K562 (cell line): ENCODE measurements around the gene ADGRG4.

Experiments used
- DPF2 ChIP-seq: fragments of 450-650 bp; IDR thresholded peaks from 2 replicates; pipeline ENCODE4 v1.6.1; 2016
- NR2F6 ChIP-seq: fragments of 450-650 bp; formaldehyde crosslinking; IDR thresholded peaks from 2 replicates; pipeline ENCODE4 v1.4.0; 2020; ENCODE audit warnings: mild to moderate bottlenecking
- TF ChIP-seq, protein P1 (sequence below): fragments of 450-650 bp; IDR thresholded peaks from 2 replicates; pipeline ENCODE4 v1.6.1; 2016; ENCODE audit warnings: borderline replicate concordance
- TF ChIP-seq, protein P2 (sequence below), 3 experiments: IDR thresholded peaks in 2 of 3; conservative IDR thresholded peaks in 1 of 3; 2 replicates each; pipeline ENCODE4 v1.5.1; 2011 to 2012; ENCODE audit warnings: low read length in 3 of 3, mild to moderate bottlenecking in 3 of 3, control low read depth in 2 of 3, improper control_type of control experiment in 1 of 3, inconsistent platforms in 1 of 3, low read depth in 1 of 3, mixed read lengths in 1 of 3, moderate library complexity in 1 of 3; ENCODE audit not compliant: insufficient read depth in 2 of 3

DNA sequence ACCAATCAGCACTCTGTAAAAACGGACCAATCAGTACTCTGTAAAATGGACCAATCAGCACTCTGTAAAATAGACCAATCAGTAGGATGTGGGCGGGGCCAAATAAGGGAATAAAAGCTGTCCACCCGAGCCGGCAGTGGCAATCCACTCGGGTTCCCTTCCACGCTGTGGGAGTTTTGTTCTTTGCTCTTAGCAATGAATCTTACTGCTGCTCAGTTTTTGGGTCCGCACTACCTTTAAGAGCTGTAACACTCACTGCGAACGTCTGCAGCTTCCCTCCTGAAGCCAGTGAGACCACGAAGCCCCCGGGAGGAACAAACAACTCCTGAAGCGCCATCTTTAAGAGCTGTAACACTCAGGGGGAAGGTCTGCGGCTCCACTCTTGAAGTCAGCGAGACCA, 120.6 kb downstream of the ADGRG4 start:
- TF ChIP-seq, protein P1, sequence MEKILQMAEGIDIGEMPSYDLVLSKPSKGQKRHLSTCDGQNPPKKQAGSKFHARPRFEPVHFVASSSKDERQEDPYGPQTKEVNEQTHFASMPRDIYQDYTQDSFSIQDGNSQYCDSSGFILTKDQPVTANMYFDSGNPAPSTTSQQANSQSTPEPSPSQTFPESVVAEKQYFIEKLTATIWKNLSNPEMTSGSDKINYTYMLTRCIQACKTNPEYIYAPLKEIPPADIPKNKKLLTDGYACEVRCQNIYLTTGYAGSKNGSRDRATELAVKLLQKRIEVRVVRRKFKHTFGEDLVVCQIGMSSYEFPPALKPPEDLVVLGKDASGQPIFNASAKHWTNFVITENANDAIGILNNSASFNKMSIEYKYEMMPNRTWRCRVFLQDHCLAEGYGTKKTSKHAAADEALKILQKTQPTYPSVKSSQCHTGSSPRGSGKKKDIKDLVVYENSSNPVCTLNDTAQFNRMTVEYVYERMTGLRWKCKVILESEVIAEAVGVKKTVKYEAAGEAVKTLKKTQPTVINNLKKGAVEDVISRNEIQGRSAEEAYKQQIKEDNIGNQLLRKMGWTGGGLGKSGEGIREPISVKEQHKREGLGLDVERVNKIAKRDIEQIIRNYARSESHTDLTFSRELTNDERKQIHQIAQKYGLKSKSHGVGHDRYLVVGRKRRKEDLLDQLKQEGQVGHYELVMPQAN = no peak
- TF ChIP-seq NR2F6 (CRISPR knock-in tag) (no peak), DPF2 (no peak)
- TF ChIP-seq, protein P2, sequence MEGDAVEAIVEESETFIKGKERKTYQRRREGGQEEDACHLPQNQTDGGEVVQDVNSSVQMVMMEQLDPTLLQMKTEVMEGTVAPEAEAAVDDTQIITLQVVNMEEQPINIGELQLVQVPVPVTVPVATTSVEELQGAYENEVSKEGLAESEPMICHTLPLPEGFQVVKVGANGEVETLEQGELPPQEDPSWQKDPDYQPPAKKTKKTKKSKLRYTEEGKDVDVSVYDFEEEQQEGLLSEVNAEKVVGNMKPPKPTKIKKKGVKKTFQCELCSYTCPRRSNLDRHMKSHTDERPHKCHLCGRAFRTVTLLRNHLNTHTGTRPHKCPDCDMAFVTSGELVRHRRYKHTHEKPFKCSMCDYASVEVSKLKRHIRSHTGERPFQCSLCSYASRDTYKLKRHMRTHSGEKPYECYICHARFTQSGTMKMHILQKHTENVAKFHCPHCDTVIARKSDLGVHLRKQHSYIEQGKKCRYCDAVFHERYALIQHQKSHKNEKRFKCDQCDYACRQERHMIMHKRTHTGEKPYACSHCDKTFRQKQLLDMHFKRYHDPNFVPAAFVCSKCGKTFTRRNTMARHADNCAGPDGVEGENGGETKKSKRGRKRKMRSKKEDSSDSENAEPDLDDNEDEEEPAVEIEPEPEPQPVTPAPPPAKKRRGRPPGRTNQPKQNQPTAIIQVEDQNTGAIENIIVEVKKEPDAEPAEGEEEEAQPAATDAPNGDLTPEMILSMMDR (IDR thresholded peaks at IDR 0.05 in 2 of 3, conservative IDR thresholded peaks at IDR 0.05 in 1 of 3; ENCODE audit: insufficient read depth in 2 of 3, low read depth in 1 of 3, low read length in 3 of 3) = no peak
